ENCODE data around the gene PIP5K1C.

The PIP5K1C gene

DNA sequence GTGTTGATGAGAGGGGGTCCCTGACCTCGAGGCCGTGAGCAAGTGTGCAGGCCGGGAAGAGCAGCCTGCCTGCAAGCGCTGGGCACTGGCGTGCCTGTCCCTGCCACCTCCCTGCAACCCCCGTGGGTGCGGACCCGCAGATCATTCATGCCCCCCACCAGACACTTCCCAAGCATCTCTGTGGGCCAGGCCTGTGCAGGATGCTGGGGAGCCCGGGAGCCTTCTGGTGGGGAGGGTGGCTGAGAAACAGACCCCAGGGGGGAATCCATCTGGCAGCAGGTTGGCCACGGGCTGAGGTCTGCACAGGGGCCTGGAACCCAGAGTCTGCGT, 55.2 kb downstream of the PIP5K1C start:
- no peak overlapping the region for H3K4me3 ChIP-seq (ENCODE audit: low read depth, low read length)
- H3K27ac ChIP-seq (ENCODE audit: low read depth, low read length), result no peak overlapping the region
- H3K27me3 ChIP-seq (ENCODE audit: control insufficient read depth, insufficient read depth, low read length), result no peaks in the 10 kb centered on the region
- H3K4me1 ChIP-seq (ENCODE audit: control insufficient read depth, insufficient read depth, low read length), result no peaks in the 10 kb centered on the region
- peaks cover 32% of the 10 kb centered on the region for H3K36me3 ChIP-seq (ENCODE audit: control insufficient read depth, insufficient read depth, low read length)
- H3K9ac ChIP-seq (ENCODE audit: low read depth, low read length), result no peak overlapping the region
- no peaks in the 10 kb centered on the region for H3K9me3 ChIP-seq (ENCODE audit: control insufficient read depth, insufficient read depth, low read length)

DNA sequence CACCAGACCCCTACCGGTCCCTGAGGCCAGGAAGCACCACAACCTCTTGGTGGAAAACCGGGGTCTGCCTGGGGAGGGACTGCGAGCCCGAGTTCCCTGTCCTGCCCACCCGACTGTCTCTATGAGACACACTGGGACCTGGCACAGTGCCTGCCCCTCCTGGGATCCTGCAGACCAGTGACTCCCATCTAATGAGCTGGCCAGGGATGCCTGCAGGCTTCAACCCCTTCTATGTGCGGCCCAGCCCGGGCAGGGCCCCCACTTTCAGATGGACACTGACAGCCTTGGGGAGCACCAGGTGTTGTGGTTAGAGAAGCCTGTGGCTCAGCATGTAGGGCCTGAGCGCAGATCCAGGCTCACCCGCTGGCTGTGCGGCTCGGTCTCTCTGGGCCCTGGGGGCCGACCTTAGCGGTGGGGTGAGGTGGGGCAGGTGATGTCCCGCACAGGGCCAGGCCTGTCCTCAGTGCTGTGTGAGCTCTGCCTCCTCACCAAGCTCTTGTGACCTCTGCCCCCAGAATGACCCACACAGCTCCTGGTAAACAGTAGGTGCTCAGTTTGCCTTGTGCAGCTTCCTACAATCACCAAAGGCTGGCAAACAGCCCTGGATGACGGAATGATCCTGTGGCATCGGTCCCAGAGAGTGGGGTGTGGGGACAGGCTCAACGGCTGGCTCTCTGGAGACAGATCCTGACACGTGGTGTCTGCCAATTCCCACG, 55.8 kb downstream of the PIP5K1C start:
- H3K27me3 ChIP-seq (ENCODE audit: control insufficient read depth, insufficient read depth, low read length), result no peaks in the 10 kb centered on the region
- H3K4me1 ChIP-seq (ENCODE audit: control insufficient read depth, insufficient read depth, low read length), result no peaks in the 10 kb centered on the region
- H3K4me3 ChIP-seq (ENCODE audit: low read depth, low read length), result no peak overlapping the region
- H3K27ac ChIP-seq (ENCODE audit: low read depth, low read length), result no peak overlapping the region
- H3K36me3 ChIP-seq (ENCODE audit: control insufficient read depth, insufficient read depth, low read length), result peaks cover 37% of the 10 kb centered on the region
- no peaks in the 10 kb centered on the region for H3K9me3 ChIP-seq (ENCODE audit: control insufficient read depth, insufficient read depth, low read length)
- H3K9ac ChIP-seq (ENCODE audit: low read depth, low read length), result no peak overlapping the region

DNA sequence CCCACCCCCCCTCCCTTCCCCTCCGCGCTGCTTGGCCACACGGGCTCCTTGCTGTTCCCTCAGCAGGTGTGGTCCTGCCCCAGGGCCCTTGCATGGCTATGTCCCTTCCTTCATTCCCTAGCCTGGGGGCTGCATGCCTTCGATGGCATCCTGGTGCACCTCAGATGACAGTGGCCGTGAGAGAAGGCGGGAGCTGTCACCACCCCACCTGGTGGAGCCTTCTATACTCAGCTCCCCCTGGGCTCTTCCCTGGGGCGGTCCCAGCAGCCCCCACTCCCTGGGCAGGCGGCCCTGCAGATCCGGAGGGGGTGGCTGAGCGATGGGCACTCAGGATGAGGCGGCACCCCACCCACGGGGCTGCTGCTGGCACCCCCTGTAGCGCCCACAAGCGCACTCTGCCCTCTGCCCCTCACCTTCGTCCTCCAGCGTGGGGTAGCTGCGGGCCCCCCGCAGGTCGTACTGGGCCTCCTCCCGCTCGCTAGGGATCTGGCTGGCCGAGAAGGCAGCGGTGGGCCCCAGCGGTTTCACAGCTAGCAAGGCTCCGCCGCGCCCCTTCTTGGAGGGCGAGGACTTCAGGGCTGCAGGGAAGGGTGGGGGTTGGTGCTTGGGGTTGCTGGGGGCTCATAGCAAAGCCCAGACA, 56.5 kb downstream of the PIP5K1C start:
- Histone ChIP-seq H3K36me3 (ENCODE audit: control insufficient read depth, insufficient read depth, low read length) (peaks cover 44% of the 10 kb centered on the region), H3K9me3 (ENCODE audit: control insufficient read depth, insufficient read depth, low read length) (no peaks in the 10 kb centered on the region), H3K27me3 (ENCODE audit: control insufficient read depth, insufficient read depth, low read length) (no peaks in the 10 kb centered on the region), H3K27ac (ENCODE audit: low read depth, low read length) (no peak overlapping the region), H3K4me3 (ENCODE audit: low read depth, low read length) (no peak overlapping the region), H3K4me1 (ENCODE audit: control insufficient read depth, insufficient read depth, low read length) (no peaks in the 10 kb centered on the region), H3K9ac (ENCODE audit: low read depth, low read length) (no peak overlapping the region)

- H3K4me3 ChIP-seq (ENCODE audit: low read depth, low read length), result no peak overlapping the region
- no peak overlapping the region for H3K27ac ChIP-seq (ENCODE audit: low read depth, low read length)
- H3K9me3 ChIP-seq (ENCODE audit: control insufficient read depth, insufficient read depth, low read length), result no peaks in the 10 kb centered on the region
- H3K36me3 ChIP-seq (ENCODE audit: control insufficient read depth, insufficient read depth, low read length), result peaks cover 50% of the 10 kb centered on the region
- H3K9ac ChIP-seq (ENCODE audit: low read depth, low read length), result no peak overlapping the region
- H3K27me3 ChIP-seq (ENCODE audit: control insufficient read depth, insufficient read depth, low read length), result no peaks in the 10 kb centered on the region
- no peaks in the 10 kb centered on the region for H3K4me1 ChIP-seq (ENCODE audit: control insufficient read depth, insufficient read depth, low read length)
Measured at GRCh38 chr19:3642987-3643673, 57.1 kb downstream of the PIP5K1C start.

- Histone ChIP-seq H3K9me3 (ENCODE audit: control insufficient read depth, insufficient read depth, low read length) (no peaks in the 10 kb centered on the region), H3K4me3 (ENCODE audit: low read depth, low read length) (no peak overlapping the region), H3K27me3 (ENCODE audit: control insufficient read depth, insufficient read depth, low read length) (no peaks in the 10 kb centered on the region), H3K36me3 (ENCODE audit: control insufficient read depth, insufficient read depth, low read length) (peaks cover 54% of the 10 kb centered on the region), H3K27ac (ENCODE audit: low read depth, low read length) (no peak overlapping the region), H3K4me1 (ENCODE audit: control insufficient read depth, insufficient read depth, low read length) (no peaks in the 10 kb centered on the region), H3K9ac (ENCODE audit: low read depth, low read length) (no peak overlapping the region)
Measured at GRCh38 chr19:3642296-3642695, 58.0 kb downstream of the PIP5K1C start.

DNA sequence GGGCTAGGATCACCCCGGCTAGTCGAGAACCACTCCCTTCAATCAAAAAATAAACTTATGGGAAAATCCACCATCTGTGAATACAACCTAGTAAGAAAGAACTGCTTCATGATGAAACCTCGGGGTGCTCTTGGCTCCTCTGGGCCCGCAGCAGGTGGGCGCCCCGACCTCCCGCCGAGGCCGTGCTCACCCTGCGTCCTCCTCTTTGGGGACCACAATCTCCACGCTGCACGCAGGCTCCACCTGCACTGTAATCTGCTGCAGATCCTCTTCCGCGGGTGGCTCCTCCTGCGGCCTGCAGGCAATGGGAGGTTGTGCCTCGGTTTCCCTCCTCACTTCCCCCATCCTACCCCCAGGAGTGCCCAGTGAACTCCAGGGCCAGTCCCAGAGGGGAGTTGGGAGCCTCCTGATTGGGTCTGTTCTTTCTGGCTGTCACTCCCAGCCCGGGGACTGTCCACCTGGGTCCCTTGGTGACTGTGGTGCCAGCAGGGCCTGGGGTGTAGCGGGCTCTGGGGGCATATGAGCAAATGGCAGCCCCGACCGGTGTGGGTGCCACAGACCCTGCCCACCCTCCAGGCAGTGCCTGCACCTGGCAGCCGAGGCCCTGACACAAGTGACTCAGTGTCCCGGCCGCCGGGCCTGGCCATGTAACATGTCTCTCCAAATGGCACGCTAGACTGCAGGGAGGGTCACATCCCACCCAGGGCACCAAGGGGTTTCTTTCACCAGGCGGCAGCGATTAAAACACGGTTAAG, 58.6 kb downstream of the PIP5K1C start:
- no peak overlapping the region for H3K27ac ChIP-seq (ENCODE audit: low read depth, low read length)
- peaks cover 53% of the 10 kb centered on the region for H3K36me3 ChIP-seq (ENCODE audit: control insufficient read depth, insufficient read depth, low read length)

GRCh38 chr19:3639479-3639878, 60.8 kb downstream of the PIP5K1C start:
- Histone ChIP-seq H3K4me1 (ENCODE audit: control insufficient read depth, insufficient read depth, low read length) (no peaks in the 10 kb centered on the region), H3K27ac (ENCODE audit: low read depth, low read length) (no peak overlapping the region), H3K9me3 (ENCODE audit: control insufficient read depth, insufficient read depth, low read length) (no peaks in the 10 kb centered on the region), H3K36me3 (ENCODE audit: control insufficient read depth, insufficient read depth, low read length) (peaks cover 42% of the 10 kb centered on the region), H3K9ac (ENCODE audit: low read depth, low read length) (no peak overlapping the region), H3K27me3 (ENCODE audit: control insufficient read depth, insufficient read depth, low read length) (no peaks in the 10 kb centered on the region), H3K4me3 (ENCODE audit: low read depth, low read length) (no peak overlapping the region)

More for the DNA sequence above, 58.6 kb downstream of the PIP5K1C start:
- Histone ChIP-seq H3K4me3 (ENCODE audit: low read depth, low read length) (no peak overlapping the region), H3K9ac (ENCODE audit: low read depth, low read length) (no peak overlapping the region), H3K9me3 (ENCODE audit: control insufficient read depth, insufficient read depth, low read length) (no peaks in the 10 kb centered on the region), H3K27me3 (ENCODE audit: control insufficient read depth, insufficient read depth, low read length) (no peaks in the 10 kb centered on the region), H3K4me1 (ENCODE audit: control insufficient read depth, insufficient read depth, low read length) (no peaks in the 10 kb centered on the region)

- H3K4me3 ChIP-seq (ENCODE audit: low read depth, low read length), result no peak overlapping the region
- H3K4me1 ChIP-seq (ENCODE audit: control insufficient read depth, insufficient read depth, low read length), result no peaks in the 10 kb centered on the region
- no peak overlapping the region for H3K9ac ChIP-seq (ENCODE audit: low read depth, low read length)
- H3K27ac ChIP-seq (ENCODE audit: low read depth, low read length), result no peak overlapping the region
- peaks cover 40% of the 10 kb centered on the region for H3K36me3 ChIP-seq (ENCODE audit: control insufficient read depth, insufficient read depth, low read length)
- no peaks in the 10 kb centered on the region for H3K27me3 ChIP-seq (ENCODE audit: control insufficient read depth, insufficient read depth, low read length)
- no peaks in the 10 kb centered on the region for H3K9me3 ChIP-seq (ENCODE audit: control insufficient read depth, insufficient read depth, low read length)
Measured at GRCh38 chr19:3638208-3639193, 61.8 kb downstream of the PIP5K1C start.

- no peaks in the 10 kb centered on the region for H3K27me3 ChIP-seq (ENCODE audit: control insufficient read depth, insufficient read depth, low read length)
- H3K36me3 ChIP-seq (ENCODE audit: control insufficient read depth, insufficient read depth, low read length), result peaks cover 43% of the 10 kb centered on the region
- no peak overlapping the region for H3K4me3 ChIP-seq (ENCODE audit: low read depth, low read length)
- H3K4me1 ChIP-seq (ENCODE audit: control insufficient read depth, insufficient read depth, low read length), result no peaks in the 10 kb centered on the region
- no peaks in the 10 kb centered on the region for H3K9me3 ChIP-seq (ENCODE audit: control insufficient read depth, insufficient read depth, low read length)
- no peak overlapping the region for H3K27ac ChIP-seq (ENCODE audit: low read depth, low read length)
- H3K9ac ChIP-seq (ENCODE audit: low read depth, low read length), result no peak overlapping the region
Measured at GRCh38 chr19:3637621-3638020, 62.6 kb downstream of the PIP5K1C start.

- Histone ChIP-seq H3K4me1 (ENCODE audit: control insufficient read depth, insufficient read depth, low read length) (no peaks in the 10 kb centered on the region), H3K36me3 (ENCODE audit: control insufficient read depth, insufficient read depth, low read length) (peaks cover 43% of the 10 kb centered on the region), H3K9ac (ENCODE audit: low read depth, low read length) (no peak overlapping the region), H3K27ac (ENCODE audit: low read depth, low read length) (no peak overlapping the region), H3K4me3 (ENCODE audit: low read depth, low read length) (no peak overlapping the region), H3K9me3 (ENCODE audit: control insufficient read depth, insufficient read depth, low read length) (no peaks in the 10 kb centered on the region), H3K27me3 (ENCODE audit: control insufficient read depth, insufficient read depth, low read length) (no peaks in the 10 kb centered on the region)
Measured at GRCh38 chr19:3636962-3637361, 63.3 kb downstream of the PIP5K1C start.
